Eye (tissue), 1 donor: ENCODE results near the gene MAFG.

ENCODE experiments used
- DNase-seq: peaks from one replicate; pipeline ENCODE4 v3.0.0-alpha.2; 2015

The MAFG gene

GRCh38 chr17:81907219-81908145 is 20.1 kb downstream of the MAFG start:
- no peak for DNase-seq

DNA sequence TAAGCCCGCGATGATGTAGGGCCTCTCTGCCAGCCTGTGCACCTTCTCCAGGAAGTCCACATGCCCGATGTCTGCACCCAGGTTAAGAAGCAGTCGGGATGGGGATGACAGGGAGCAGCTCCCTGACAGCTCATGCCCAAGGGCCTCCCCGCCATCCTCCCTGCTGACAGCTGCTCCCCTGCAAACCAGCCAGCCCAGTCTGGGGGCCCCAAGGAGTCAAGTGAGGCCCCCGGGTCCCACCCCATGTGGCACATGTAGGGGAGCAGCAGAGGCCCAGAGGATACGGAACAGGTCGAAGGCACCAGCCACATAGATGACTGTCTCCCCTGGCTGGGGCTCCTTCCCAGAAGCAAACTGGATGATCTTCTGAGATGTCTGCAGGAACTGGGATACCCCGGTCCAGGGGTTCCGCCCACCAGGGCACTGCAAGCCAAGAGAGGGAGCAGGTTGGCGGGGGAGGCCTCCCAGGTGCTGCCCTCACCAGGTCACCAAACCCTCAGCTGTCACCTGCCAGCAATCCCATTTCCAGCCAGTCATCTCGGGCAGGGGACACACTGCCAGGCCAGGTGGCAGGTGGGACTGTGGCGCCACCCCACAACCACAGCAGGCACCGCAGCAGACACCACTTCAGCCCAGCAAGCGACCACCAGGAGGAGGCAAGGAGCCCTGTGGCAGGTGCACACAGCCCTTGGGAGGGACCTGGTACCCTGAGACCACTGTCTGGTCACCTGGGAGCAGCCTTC is 20.9 kb downstream of the MAFG start:
- no peak for DNase-seq

GRCh38 chr17:81905993-81906392 is 21.5 kb downstream of the MAFG start:
- no peak for DNase-seq

GRCh38 chr17:81905424-81905875 is 22.1 kb downstream of the MAFG start:
- no peak for DNase-seq

- DNase-seq: no peak
Measured at GRCh38 chr17:81904600-81905423, 22.7 kb downstream of the MAFG start.

DNA sequence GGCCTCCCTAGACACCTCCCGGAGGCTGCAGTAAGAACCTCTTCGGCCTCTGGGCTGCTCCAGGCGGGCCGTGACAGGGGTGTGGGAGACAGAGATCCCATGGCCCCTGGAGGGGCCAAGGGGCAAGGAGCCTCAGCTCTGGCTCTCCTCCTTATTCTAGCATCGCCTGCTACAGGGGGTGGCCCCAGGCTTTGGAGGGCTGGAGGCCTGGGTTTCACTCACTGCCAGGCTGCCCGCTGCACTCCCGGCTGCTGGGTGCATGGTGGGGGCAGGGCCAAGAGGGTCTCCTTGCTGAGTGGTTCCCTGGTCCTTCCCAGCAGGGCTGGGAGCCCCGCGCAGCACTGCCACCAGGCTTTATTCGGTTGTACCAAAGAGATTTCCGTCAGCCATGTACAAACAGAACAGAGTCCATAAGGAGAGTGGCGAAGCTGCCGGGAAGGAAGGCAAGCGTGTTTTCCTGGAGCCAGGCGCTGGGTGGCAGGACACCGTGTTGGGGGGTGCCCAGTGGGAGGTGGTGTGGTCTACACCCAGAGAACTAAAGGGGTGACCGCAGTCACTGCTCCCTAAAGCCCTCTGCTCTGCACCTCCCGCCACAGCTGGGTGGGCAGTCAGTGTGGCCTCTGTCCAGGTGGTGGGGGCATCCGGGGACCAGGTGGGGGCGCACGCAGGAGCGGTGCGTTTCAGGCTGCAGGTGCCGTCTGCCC is 23.5 kb downstream of the MAFG start:
- no peak for DNase-seq

GRCh38 chr17:81903415-81903831 is 24.1 kb downstream of the MAFG start:
- no peak for DNase-seq

- no peak for DNase-seq
Measured at GRCh38 chr17:81902653-81903414, 24.7 kb downstream of the MAFG start.

DNA sequence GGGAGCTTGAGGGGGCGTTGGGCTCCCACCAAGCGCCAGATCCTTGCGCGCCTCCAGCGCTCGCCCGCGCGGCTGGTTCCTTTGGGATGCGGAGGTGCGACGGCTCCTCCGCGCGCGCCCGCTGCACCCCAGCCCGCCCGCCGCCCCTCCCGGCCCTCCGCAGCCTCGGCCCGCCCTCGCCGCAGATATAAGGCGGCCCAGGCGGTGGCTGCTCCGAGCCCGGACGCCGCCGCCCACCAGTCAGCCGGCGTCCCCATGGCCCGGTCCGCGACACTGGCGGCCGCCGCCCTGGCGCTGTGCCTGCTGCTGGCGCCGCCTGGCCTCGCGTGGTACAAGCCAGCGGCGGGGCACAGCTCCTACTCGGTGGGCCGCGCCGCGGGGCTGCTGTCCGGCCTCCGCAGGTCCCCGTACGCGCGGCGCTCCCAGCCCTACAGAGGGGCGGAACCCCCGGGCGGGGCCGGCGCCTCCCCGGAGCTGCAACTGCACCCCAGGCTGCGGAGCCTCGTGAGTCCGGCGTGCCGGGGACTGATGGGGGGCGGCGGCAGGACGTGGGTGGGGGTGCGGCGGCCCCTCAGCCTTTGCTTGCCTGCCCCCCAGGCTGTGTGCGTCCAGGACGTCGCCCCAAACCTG is 25.4 kb downstream of the MAFG start, which contains the start of gene NPB:
NPB (plus strand) TSS at position 216 of the 630 bp plus-strand sequence; CDS start at position 256, 40 bp downstream.
- DNase-seq: peak; percentile 43

GRCh38 chr17:81901167-81902022 is 26.1 kb downstream of the MAFG start:
- peak; percentile 7 for DNase-seq

DNA sequence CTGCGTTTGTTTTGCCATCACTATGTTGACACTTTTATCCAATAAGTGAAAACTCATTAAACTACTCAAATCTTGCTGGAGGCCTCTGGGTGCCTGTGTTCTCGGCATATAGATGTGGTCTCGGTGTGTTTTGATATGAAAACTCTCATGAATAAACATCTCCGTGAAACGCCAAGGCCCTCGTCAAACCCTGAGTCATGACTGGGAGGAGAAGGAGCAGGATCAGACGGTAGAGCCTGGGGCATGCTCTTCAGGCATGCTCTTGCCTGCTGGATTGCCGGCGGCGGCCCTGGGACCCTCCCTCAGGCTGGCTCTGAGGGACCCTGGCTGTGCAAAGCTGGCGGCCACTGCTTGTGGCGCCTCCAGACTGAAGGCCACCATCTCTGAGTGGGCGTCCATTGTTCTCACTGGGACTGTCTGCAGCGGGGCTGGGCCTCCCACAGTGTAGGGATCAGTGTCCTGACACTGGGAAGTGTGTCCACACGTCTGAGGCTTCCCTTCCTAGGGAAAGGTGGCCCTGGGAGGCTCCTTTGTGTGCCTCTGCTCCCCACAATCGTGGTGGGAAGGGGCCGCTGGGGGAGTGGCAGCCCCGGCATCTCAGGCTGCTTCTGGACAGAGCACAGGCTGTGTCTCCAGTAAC is 27.2 kb downstream of the MAFG start:
- DNase-seq: no peak

- DNase-seq: no peak
Measured at GRCh38 chr17:81899514-81900166, 27.9 kb downstream of the MAFG start.

DNA sequence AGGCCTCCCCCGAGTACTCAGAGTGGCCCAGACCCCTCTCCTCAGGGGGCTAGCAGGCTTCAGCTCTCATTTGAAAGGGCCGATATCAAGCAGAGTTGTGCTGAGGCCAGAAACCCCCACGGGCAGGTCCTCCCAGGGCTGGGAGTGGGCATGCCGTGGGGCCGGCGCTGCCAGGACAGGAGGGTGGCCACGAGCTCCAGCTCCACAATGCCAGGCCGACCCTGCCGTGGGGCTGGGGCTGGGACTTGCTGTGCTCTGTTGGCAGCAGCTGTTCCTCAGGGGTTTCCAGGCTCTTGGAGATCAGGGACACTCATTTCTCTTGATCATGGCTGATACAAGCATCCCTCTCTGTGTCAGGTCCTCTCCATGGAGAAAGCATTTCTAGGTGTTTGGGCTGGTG is 28.6 kb downstream of the MAFG start:
- no peak for DNase-seq

GRCh38 chr17:81898029-81898866 is 29.3 kb downstream of the MAFG start:
- DNase-seq: peak; percentile 7

GRCh38 chr17:81895400-81895799 is 32.1 kb downstream of the MAFG start:
- DNase-seq: no peak

DNA sequence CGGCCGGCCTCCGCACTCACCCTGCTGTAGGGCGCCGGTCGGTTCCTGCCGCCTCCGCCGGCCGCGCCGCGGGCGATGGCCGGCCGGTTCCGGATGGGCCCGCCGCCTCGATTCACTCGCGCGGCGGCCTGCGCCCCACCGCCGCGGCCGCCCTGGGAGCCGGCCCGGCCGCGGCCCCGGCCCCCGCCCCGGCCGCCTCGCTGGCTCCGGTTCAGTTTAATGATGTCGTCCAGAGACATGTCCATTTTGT is 36.3 kb downstream of the MAFG start:
- no peak for DNase-seq

DNA sequence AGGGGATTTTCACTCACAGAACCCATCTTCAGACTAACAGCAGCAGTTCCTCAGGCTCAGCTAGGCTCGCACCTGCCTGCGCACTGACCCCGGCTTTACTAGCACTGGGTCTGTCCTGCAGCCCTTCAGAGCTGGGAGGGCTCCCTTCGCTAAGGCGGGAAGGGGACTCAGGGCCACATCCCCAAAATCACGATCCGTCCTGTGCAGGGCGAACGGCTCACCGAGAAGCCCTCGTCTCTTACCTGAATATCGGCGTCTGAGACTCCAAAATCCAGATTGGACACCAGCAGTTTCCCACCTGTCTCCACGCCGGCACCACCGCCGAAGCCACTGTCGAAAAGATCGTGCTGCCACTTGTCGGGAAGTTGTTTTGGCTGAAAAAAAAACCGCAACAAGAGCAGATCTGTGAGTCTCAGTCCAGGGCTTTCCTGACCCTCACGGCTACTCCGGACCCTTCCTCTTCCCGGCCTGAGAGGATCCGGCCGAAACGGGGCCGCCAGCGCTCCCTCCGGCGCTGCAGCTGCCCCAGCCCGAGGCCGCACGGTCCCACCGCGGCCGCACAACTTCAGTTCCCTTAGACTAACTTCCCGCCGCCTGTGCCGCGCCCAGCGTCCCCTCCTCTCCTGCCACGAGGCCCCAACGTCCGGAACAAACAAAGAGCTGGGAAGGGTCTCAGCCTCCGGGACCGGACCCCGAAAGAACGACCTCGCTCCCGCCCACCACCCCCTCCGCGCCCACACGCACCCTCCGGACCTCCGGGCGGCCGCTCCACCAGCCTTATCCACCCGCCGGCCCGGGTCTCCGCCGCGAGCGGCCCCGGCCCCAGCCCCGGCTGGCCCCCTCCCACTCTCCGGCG is 36.9 kb downstream of the MAFG start:
- peak; percentile 30 for DNase-seq
